HCT116 (cell line): ENCODE data around the gene SLC38A8. TPM values are rescaled to one million over a fixed set of nuclear protein-coding genes. Genes with fewer than 3 reads are reported as not detected.

ENCODE experiments used
- ATAC-seq: fragments of 200-7000 bp; cut with Tn5 transposase; 2 replicates; pipeline ENCODE4 v1.9.1; 2020; ENCODE audit warnings: mild to moderate bottlenecking, moderate library complexity
- BruUV-seq: library from RNA; stranded (reverse); fragments of 400-500 nt; replicated peaks from 2 replicates; lab custom pipeline; 2021; lab: Mats Ljungman, UMichigan
- CTCF ChIA-PET: fragments of 300-600 bp; sonication (Branson Sonifier 250); formaldehyde crosslinking; loops from one replicate; lab custom pipeline; 2021; ENCODE audit warnings: antibody characterized with exemption; lab: Charles Lee
- POLR2A ChIA-PET: fragments of 300-600, 350-600 bp; sonication (Branson Sonifier 250); formaldehyde crosslinking; loops from one replicate; lab custom pipeline; 2021; ENCODE audit warnings: antibody characterized with exemption; lab: Charles Lee
- RAD21 ChIA-PET, 2 experiments: fragments of 300-600 bp; sonication (Branson Sonifier 250); formaldehyde crosslinking; loops; one replicate each; lab custom pipeline; 2023; ENCODE audit warnings: low total read pairs in 2 of 2; ENCODE audit not compliant: uncharacterized antibody in 2 of 2, unreplicated experiment in 2 of 2, low non-redundant PET in 1 of 2; lab: Charles Lee
- DNase-seq: peaks from one replicate; pipeline ENCODE4 v3.0.0-alpha.2; 2010; ENCODE audit warnings: low read depth, low spot score
- H2AFZ ChIP-seq: fragments of 200-600 bp; shearing (Covaris generic), sonication (generic); 2 replicates; pipeline ENCODE4 v1.6.1; 2017; ENCODE audit warnings: low read depth, mixed run types, mixed read lengths, antibody characterized with exemption, low read length; ENCODE audit not compliant: poor library complexity, severe bottlenecking
- H3K27ac ChIP-seq: 2 replicates; pipeline ENCODE4 v1.5.1; 2012; ENCODE audit warnings: low read depth, low read length
- H3K27me3 ChIP-seq: fragments of 200-600 bp; sonication (generic); 2 replicates; pipeline ENCODE4 v1.6.1; 2016; ENCODE audit warnings: mixed run types, low read length, mixed read lengths; ENCODE audit not compliant: insufficient read depth
- H3K36me3 ChIP-seq, 2 experiments: fragments of 200-500 bp in 1 of 2; fragments of 200-600 bp in 1 of 2; sonication (Bioruptor generic) in 1 of 2; sonication (generic) in 1 of 2; 2 replicates each; pipeline versions ENCODE4 v1.5.1 to v1.6.1; 2014 to 2016; ENCODE audit warnings: low read length in 2 of 2, inconsistent platforms in 1 of 2, mixed read lengths in 1 of 2, mixed run types in 1 of 2; ENCODE audit not compliant: insufficient read depth in 2 of 2, control insufficient read depth in 1 of 2
- H3K4me1 ChIP-seq, 2 experiments: fragments of 200-600 bp in 1 of 2; sonication (generic) in 1 of 2; 2 replicates each; pipeline versions ENCODE4 v1.5.1 to v1.6.1; 2012 to 2017; ENCODE audit warnings: low read length in 2 of 2, inconsistent platforms in 1 of 2, mild to moderate bottlenecking in 1 of 2, mixed read lengths in 1 of 2, mixed run types in 1 of 2, moderate library complexity in 1 of 2; ENCODE audit not compliant: insufficient read depth in 2 of 2, control insufficient read depth in 1 of 2
- H3K4me2 ChIP-seq: fragments of 200-600 bp; sonication (generic); 2 replicates; pipeline ENCODE4 v1.6.1; 2017; ENCODE audit warnings: mixed run types, low read length, mixed read lengths
- H3K4me3 ChIP-seq, 2 experiments: fragments of 200-600 bp in 1 of 2; sonication (generic) in 1 of 2; replicated peaks in 1 of 2; 2 replicates each; pipeline ENCODE4 v1.5.1; 2011 to 2016; ENCODE audit warnings: low read length in 2 of 2, control low read depth in 1 of 2, low read depth in 1 of 2, mild to moderate bottlenecking in 1 of 2, mixed read lengths in 1 of 2, mixed run types in 1 of 2
- H3K79me2 ChIP-seq: fragments of 200-600 bp; sonication (generic); 2 replicates; pipeline ENCODE4 v1.6.1; 2017; ENCODE audit warnings: mild to moderate bottlenecking, mixed run types, low read length, moderate library complexity, mixed read lengths; ENCODE audit not compliant: insufficient read depth
- H3K9ac ChIP-seq: fragments of 200-600 bp; sonication (generic); 2 replicates; pipeline ENCODE4 v1.6.1; 2016; ENCODE audit warnings: low read length, mixed read lengths
- H3K9me2 ChIP-seq: fragments of 200-600 bp; sonication (generic), shearing (Covaris generic); 2 replicates; pipeline ENCODE4 v1.6.1; 2017; ENCODE audit warnings: mixed run types, mild to moderate bottlenecking, moderate library complexity; ENCODE audit not compliant: insufficient read depth
- H3K9me3 ChIP-seq, 2 experiments: fragments of 200-500 bp in 1 of 2; fragments of 200-600 bp in 1 of 2; sonication (Bioruptor generic) in 1 of 2; sonication (generic) in 1 of 2; 2 replicates each; pipeline ENCODE4 v1.6.1; 2014 to 2017; ENCODE audit warnings: low read length in 2 of 2, mixed read lengths in 2 of 2, inconsistent platforms in 1 of 2, low read depth in 1 of 2, mild to moderate bottlenecking in 1 of 2, mixed run types in 1 of 2, moderate library complexity in 1 of 2; ENCODE audit not compliant: control insufficient read depth in 1 of 2, insufficient read depth in 1 of 2
- H4K20me1 ChIP-seq: fragments of 200-600 bp; sonication (generic), shearing (Covaris generic); 2 replicates; pipeline ENCODE4 v1.6.1; 2017; ENCODE audit warnings: mixed run types, mild to moderate bottlenecking, moderate library complexity; ENCODE audit not compliant: insufficient read depth
- ATF3 ChIP-seq: IDR thresholded peaks from 2 replicates; pipeline ENCODE4 v1.6.1; 2012
- ELF1 ChIP-seq: IDR thresholded peaks from 2 replicates; pipeline ENCODE4 v1.6.1; 2012; ENCODE audit warnings: low read depth, borderline replicate concordance
- EZH2phosphoT487 ChIP-seq: fragments of 200-600 bp; IDR thresholded peaks from 2 replicates; pipeline ENCODE4 v1.6.1; 2018; ENCODE audit warnings: antibody characterized with exemption, borderline replicate concordance
- FOSL1 ChIP-seq: IDR thresholded peaks from 2 replicates; pipeline ENCODE4 v1.6.1; 2012; ENCODE audit warnings: low read depth
- JUND ChIP-seq: IDR thresholded peaks from 2 replicates; pipeline ENCODE4 v1.6.1; 2012
- MAX ChIP-seq: IDR thresholded peaks from 2 replicates; pipeline ENCODE4 v1.6.1; 2012
- POLR2AphosphoS5 ChIP-seq: IDR thresholded peaks from 2 replicates; pipeline ENCODE4 v1.6.1; 2011; ENCODE audit warnings: mild to moderate bottlenecking, low read depth, low read length, moderate library complexity
- REST ChIP-seq: IDR thresholded peaks from 2 replicates; pipeline ENCODE4 v1.6.1; 2012; ENCODE audit warnings: low read depth
- TCF7L2 ChIP-seq: IDR thresholded peaks from 2 replicates; pipeline ENCODE4 v1.7.0; 2011; ENCODE audit warnings: borderline replicate concordance, inconsistent platforms; ENCODE audit not compliant: insufficient read depth, insufficient read length; ENCODE audit errors: extremely low read depth
- YY1 ChIP-seq: IDR thresholded peaks from 2 replicates; pipeline ENCODE4 v1.6.1; 2011; ENCODE audit warnings: low read length, low read depth, moderate library complexity, mild to moderate bottlenecking; ENCODE audit not compliant: insufficient replicate concordance; ENCODE audit errors: extremely low read depth
- ZBTB33 ChIP-seq: IDR thresholded peaks from 2 replicates; pipeline ENCODE4 v1.6.1; 2011; ENCODE audit warnings: mild to moderate bottlenecking, low read length, moderate library complexity; ENCODE audit not compliant: insufficient replicate concordance; ENCODE audit errors: extremely low read depth
- intact Hi-C: fragments of 100-400 bp; cut with micrococcal nuclease; formaldehyde crosslinking; loops from 2 replicates; pipeline ENCODE4 v1.10.0; 2022
- total RNA-seq: library from RNA; stranded (reverse); gene quantifications from one replicate; pipeline ENCODE4 v1.2.1, GENCODE V29; 2021; ENCODE audit not compliant: unreplicated experiment

Gene SLC38A8
- total RNA-seq, 1 experiment from 2014 or later = not detected

DNA sequence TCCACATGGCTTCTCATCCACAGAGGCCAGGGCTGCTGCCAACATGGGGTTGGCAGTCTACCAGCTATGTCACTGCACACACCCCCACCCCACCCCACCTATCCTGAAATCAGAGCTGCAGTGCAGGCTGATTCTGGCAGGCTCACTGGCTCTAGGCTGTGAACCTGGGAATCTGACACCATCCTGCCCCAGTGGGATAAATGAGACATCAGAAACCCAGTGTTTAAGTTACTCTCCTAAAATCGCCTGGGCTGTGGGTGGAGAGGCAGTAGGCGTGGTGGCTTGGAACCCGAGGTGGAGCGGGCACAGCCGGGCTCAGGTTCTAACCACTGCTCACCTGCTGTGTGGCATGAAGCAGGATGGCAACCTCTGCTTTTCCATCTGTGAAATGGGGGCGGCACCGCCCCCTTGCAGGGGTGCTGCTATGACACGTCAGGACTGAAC lies 5.6 kb downstream of the SLC38A8 start:
- TF ChIP-seq ELF1 (no peak), MAX (no peak), ATF3 (no peak), EZH2phosphoT487 (no peak), TCF7L2 (no peak), ZBTB33 (no peak), FOSL1 (no peak), YY1 (no peak), JUND (no peak), REST (no peak), POLR2AphosphoS5 (no peak)
- TF ChIP-seq, all 23 proteins: peak for 0
- Histone ChIP-seq H2AFZ (no peak overlapping the region), H3K4me3 (no peak overlapping the region), H3K79me2 (no peaks in the 10 kb centered on the region), H3K9me2 (no peaks in the 10 kb centered on the region), H3K27me3 (no peaks in the 10 kb centered on the region), H4K20me1 (no peaks in the 10 kb centered on the region), H3K36me3 (no peaks in the 10 kb centered on the region), H3K4me2 (no peak overlapping the region), H3K9ac (no peak overlapping the region), H3K9me3 (peaks cover 0 to 5% of the 10 kb centered on the region in 2 experiments; a peak in 1 of 4 replicates), H3K27ac (no peak overlapping the region), H3K4me1 (no peaks in the 10 kb centered on the region)
- ChIA-PET CTCF (interaction anchor here (0.7 kb wide), 1 partner anchor 96 kb away, joined by 3 read pairs; no protein-coding TSS in a partner anchor), POLR2A (no interaction called here), RAD21 (no interaction called here)
- BruUV-seq = no TSS peak
- DNase-seq (no peak), ATAC-seq (no peak)
- intact Hi-C loops = no loop called here
